Uterus (tissue), 4 donors: ENCODE data around the gene GNG12. TPM values are rescaled to one million over a fixed set of nuclear protein-coding genes. Genes with fewer than 3 reads are reported as not detected.

Source experiments
- DNase-seq, 2 donors: peaks; one replicate each; pipeline ENCODE4 v3.0.0-alpha.2; 2019 to 2020
- H3K27ac ChIP-seq, 2 donors: fragments of 200-600 bp; sonication (generic); 1 replicate in 1 of 2; 2 replicates in 1 of 2; pipeline ENCODE4 v1.5.1; 2016 to 2018
- H3K27me3 ChIP-seq, 2 donors: fragments of 200-600 bp; sonication (generic); one replicate each; pipeline ENCODE4 v1.5.1; 2018 to 2019; ENCODE audit warnings: control low read depth in 1 of 2
- H3K36me3 ChIP-seq, 2 donors: fragments of 200-600 bp; sonication (generic); one replicate each; pipeline ENCODE4 v1.5.1; 2019; ENCODE audit warnings: control low read depth in 1 of 2
- H3K4me1 ChIP-seq, 2 donors: fragments of 200-600 bp; sonication (generic); one replicate each; pipeline ENCODE4 v1.5.1; 2018 to 2019; ENCODE audit warnings: control low read depth in 1 of 2
- H3K4me3 ChIP-seq, 2 donors: fragments of 200-600 bp; sonication (generic); 1 replicate in 1 of 2; 2 replicates in 1 of 2; pipeline ENCODE4 v1.5.1; 2018 to 2019; ENCODE audit warnings: mild to moderate bottlenecking in 1 of 2
- H3K9me3 ChIP-seq, 2 donors: fragments of 200-600 bp; sonication (generic); one replicate each; pipeline ENCODE4 v1.5.1; 2019; ENCODE audit warnings: control low read depth in 1 of 2
- POLR2A ChIP-seq, 2 donors: fragments of 450-650 bp; IDR thresholded peaks; one replicate each; pipeline ENCODE4 v1.6.1; 2016; ENCODE audit warnings: antibody characterized with exemption in 2 of 2, mild to moderate bottlenecking in 1 of 2, moderate library complexity in 1 of 2
- intact Hi-C: fragments of 100-400 bp; cut with DNase I; formaldehyde crosslinking; loops from one replicate; pipeline ENCODE4 v1.15.1; 2023; ENCODE audit warnings: low total_unique reads
- total RNA-seq, 4 donors: library from RNA; depleted of rRNA in 3 of 4; stranded (reverse); fragments of >200 nt in 3 of 4; gene quantifications; one replicate each; pipeline versions ENCODE4 v1.1.0 to v1.2.4, GENCODE V29; 2014 to 2023
- TF ChIP-seq, protein P1 (sequence below), 4 experiments: fragments of 200-600 bp in 2 of 4; fragments of 450-650 bp in 2 of 4; sonication (generic) in 2 of 4; IDR thresholded peaks; one replicate each; pipeline ENCODE4 v1.5.1; 2016 to 2019; ENCODE audit warnings: antibody characterized with exemption in 4 of 4, mild to moderate bottlenecking in 2 of 4, moderate library complexity in 1 of 4
- donor health status: DM: yes; HTN: yes; CAD: no.

GNG12 gene
- total RNA-seq, 4 donors from 2014 or later, result 45.3 to 179 (median 120) TPM

DNA sequence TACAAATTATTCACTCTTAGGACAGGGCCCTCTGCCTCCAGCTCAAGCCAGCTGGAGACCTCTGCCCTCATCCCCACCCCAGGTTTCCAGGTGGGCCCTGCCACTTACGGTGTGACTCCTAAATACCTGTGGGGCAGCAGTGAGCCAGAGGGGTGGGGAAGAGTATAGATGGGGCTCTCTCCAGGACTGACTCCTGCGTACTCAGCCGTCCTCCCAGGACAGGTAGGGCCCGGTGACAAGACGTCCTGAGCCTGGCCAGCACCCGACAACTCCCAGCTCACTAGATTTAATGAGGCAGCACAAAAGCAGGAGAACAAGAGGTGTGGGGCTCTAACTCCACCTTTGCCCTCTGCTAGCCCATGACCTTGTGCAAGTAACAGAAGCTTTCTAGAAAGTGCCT is 16.8 kb downstream of the GNG12 start:
- intact Hi-C loops, result no loop called here
- H3K27me3 ChIP-seq, result no peaks in the 10 kb centered on the region

DNA sequence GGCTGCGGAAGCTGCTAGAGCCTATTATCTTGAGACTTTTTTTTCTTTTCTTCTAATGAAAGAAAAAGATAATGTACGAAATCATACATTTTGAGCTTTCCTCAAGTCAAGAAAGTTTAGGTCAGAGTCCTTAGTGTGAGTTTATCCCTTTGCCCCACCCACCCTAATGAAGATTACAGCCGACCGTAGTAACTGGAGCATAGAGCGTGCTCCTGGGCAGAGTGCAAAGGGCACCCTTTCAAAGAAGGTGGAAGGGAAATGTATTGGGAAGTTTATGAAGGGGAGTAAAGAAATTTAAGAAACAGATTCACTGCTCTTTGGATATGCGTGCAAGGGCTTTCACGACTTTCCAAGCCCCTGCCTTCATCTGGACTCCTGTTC is 17.2 kb downstream of the GNG12 start:
- Histone ChIP-seq H3K9me3 (no peaks in the 10 kb centered on the region), H3K27me3 (no peaks in the 10 kb centered on the region), H3K36me3 (no peaks in the 10 kb centered on the region), H3K4me3 (no peak overlapping the region), H3K27ac (no peak overlapping the region), H3K4me1 (peaks cover 0 to 12% of the 10 kb centered on the region in 2 donors)
- intact Hi-C loops, result no loop called here
- TF ChIP-seq, protein P1, sequence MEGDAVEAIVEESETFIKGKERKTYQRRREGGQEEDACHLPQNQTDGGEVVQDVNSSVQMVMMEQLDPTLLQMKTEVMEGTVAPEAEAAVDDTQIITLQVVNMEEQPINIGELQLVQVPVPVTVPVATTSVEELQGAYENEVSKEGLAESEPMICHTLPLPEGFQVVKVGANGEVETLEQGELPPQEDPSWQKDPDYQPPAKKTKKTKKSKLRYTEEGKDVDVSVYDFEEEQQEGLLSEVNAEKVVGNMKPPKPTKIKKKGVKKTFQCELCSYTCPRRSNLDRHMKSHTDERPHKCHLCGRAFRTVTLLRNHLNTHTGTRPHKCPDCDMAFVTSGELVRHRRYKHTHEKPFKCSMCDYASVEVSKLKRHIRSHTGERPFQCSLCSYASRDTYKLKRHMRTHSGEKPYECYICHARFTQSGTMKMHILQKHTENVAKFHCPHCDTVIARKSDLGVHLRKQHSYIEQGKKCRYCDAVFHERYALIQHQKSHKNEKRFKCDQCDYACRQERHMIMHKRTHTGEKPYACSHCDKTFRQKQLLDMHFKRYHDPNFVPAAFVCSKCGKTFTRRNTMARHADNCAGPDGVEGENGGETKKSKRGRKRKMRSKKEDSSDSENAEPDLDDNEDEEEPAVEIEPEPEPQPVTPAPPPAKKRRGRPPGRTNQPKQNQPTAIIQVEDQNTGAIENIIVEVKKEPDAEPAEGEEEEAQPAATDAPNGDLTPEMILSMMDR (IDR thresholded peaks at IDR 0.05), result no peak
- TF ChIP-seq POLR2A (IDR thresholded peaks at IDR 0.05), result no peak
- DNase-seq, result no peak

More for the DNA sequence above, 16.8 kb downstream of the GNG12 start:
- DNase-seq, result no peak
- no peaks in the 10 kb centered on the region for H3K9me3 ChIP-seq
- peaks cover 0 to 11% of the 10 kb centered on the region in 2 donors for H3K4me1 ChIP-seq
- no peak overlapping the region for H3K4me3 ChIP-seq
- H3K27ac ChIP-seq, result no peak overlapping the region
- TF ChIP-seq POLR2A (IDR thresholded peaks at IDR 0.05), result no peak
- TF ChIP-seq, protein P1 (IDR thresholded peaks at IDR 0.05), result no peak
- H3K36me3 ChIP-seq, result no peaks in the 10 kb centered on the region

DNA sequence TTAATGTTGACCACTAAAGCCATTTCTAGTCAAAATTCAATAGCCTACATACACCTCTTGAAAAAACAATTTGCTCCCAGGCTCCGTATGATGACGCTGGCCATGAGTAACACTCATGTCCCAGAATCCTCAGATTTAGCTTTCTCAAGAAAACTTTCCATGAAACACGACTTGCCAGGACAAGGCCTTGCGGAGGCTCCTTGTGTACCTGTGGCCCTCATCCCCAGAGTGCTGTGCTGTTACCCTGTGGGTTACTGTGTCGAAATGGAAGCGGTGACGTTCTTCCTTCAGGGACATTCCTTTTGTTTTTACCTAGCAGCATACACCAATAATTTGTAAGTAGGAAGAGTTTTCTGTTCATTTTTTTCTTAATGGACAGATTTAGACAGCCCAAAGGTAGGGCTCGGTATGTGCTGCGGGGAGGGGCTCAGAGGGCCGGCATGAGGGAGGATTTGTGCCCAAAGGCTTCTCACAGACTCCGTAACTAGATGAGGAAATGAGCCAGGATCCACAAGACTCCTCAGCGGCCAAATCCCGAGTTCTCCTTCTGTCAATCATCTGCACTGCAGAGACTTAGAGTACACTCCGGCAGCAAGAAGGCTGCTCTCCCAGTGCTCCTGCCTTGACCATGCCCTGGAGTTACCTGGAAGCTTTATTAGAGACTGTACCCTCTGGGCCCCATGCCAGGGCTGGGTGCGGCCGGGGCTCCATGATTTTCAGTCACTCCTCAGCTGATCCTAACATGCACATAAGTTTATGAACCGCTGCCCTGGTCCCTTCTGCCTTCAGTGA is 17.8 kb downstream of the GNG12 start:
- Histone ChIP-seq H3K9me3 (no peaks in the 10 kb centered on the region), H3K36me3 (no peaks in the 10 kb centered on the region), H3K4me3 (no peak overlapping the region), H3K4me1 (peaks cover 0 to 14% of the 10 kb centered on the region in 2 donors), H3K27ac (peak overlapping the region in 1 of 2 donors; percentile 21), H3K27me3 (no peaks in the 10 kb centered on the region)
- TF ChIP-seq, protein P1 (IDR thresholded peaks at IDR 0.05), result no peak
- no peak for TF ChIP-seq POLR2A (IDR thresholded peaks at IDR 0.05)
- DNase-seq, result no peak
- intact Hi-C loops, result no loop called here

- TF ChIP-seq, protein P1 (IDR thresholded peaks at IDR 0.05), result no peak
- TF ChIP-seq POLR2A (IDR thresholded peaks at IDR 0.05), result no peak
- H3K27ac ChIP-seq, result peak overlapping the region in 1 of 2 donors; percentile 22
- intact Hi-C loops, result no loop called here
- no peaks in the 10 kb centered on the region for H3K9me3 ChIP-seq
- peaks cover 0 to 14% of the 10 kb centered on the region in 2 donors for H3K4me1 ChIP-seq
- H3K4me3 ChIP-seq, result no peak overlapping the region
- H3K27me3 ChIP-seq, result no peaks in the 10 kb centered on the region
- no peak for DNase-seq
- no peaks in the 10 kb centered on the region for H3K36me3 ChIP-seq
These were observed 19.0 kb downstream of the GNG12 start for GRCh38 chr1:67814121-67814772.

DNA sequence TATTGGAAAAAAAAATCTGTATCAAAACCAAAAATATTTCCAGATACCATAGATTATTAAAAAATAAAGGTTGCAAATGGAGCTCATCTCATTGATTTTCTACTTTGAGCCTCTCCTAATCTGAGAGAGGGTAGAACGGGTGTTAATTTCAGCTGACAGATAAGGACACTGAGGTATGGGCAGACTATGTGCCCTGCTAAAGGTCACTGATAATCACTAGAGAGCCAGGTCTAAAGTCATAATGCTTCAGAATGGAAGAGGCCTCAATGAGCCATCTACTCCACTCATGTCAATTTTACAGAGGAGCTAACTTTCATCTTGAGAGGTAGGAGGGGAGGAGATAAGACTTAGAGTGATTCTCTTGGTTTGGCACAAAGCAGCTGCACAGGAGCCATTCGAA is 21.0 kb downstream of the GNG12 start:
- Histone ChIP-seq H3K9me3 (no peaks in the 10 kb centered on the region), H3K4me1 (peaks cover 4 to 14% of the 10 kb centered on the region in 2 donors), H3K4me3 (no peak overlapping the region), H3K27ac (no peak overlapping the region), H3K36me3 (no peaks in the 10 kb centered on the region), H3K27me3 (no peaks in the 10 kb centered on the region)
- intact Hi-C loops, result no loop called here
- DNase-seq, result no peak
- TF ChIP-seq, protein P1 (IDR thresholded peaks at IDR 0.05), result no peak
- no peak for TF ChIP-seq POLR2A (IDR thresholded peaks at IDR 0.05)
